HG03378 (cell line): ENCODE data around the gene CADPS.

Source experiments
- ATAC-seq: cut with Tn5 transposase; IDR thresholded peaks from one replicate; pipeline ENCODE4 v1.9.1; 2021; ENCODE audit warnings: mild to moderate bottlenecking, moderate library complexity; ENCODE audit not compliant: unreplicated experiment

The CADPS gene

DNA sequence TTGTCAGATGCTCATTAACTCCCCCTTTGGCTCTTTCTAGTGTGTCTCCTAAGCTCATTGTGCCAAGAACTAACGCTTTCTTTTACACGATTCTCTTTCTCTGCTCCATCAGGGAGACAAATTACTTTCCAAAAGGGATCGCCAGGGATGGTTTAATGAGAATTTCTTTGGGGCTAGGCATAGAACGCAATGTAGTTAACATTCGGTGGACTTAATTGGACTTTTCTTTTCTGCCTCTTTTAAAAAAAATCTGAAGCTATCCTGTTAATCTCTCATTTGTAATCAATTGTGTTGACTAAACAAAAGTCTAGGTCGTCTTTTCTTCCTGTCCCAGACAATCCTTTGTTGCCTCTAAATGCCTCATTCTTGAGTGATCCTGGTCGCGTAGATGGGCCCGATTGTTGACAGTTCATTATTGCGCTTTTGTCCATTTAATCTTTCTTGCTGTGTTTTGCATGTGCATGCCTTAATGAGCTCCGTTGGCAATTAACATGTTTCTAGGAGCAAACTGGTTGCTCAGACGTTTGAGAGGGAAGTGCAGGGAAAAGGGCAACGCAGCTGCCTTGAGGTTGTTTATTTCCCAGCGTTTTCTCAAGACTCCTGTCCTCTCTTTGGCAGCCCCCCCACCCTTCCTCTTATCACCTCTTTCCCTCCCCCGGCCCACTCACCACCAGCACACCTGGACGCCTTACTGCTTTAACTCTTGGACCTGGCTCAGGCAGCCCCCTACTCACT is 509.7 kb downstream of the CADPS start:
- ATAC-seq, result no peak

DNA sequence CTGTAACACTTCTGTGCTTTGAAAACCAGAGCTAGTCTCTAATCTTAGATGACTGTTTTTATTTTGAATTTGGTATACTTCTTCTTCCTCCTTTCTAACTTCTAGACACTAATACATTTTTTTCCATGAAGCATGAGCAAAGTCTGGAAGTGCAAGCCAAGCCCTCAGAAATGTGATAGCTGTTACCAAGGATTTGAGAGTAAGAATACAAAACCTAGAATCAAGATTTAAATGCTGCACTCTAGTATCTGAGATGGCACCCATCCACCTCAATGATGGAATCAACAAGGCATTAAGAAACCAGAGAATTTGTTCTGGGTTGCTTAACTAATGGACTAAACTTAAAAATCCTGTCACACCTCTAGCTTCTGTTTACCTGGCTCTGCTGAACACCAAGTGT is 511.0 kb downstream of the CADPS start:
- no peak for ATAC-seq

DNA sequence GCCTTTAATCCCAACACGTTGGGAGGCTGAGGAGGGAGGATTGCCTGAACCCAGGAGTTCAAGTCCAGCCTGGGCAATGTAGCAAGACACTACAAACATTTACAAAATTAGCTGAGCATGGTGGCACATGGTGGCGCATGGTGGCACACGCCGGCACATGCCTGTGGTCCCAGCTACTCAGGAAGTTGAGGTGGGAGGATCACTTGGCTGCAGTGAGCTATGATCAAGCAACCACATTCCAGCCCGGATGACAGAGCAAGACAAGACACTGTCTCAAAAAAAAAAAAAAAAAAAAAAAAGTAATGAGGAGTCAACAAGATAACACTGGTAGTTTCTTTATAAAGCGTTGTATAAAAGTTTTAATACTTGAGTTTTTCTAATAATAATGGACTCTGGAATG is 511.9 kb downstream of the CADPS start:
- no peak for ATAC-seq

- ATAC-seq, result peak; percentile 10
These were observed 513.4 kb downstream of the CADPS start for GRCh38 chr3:62361824-62362223.

DNA sequence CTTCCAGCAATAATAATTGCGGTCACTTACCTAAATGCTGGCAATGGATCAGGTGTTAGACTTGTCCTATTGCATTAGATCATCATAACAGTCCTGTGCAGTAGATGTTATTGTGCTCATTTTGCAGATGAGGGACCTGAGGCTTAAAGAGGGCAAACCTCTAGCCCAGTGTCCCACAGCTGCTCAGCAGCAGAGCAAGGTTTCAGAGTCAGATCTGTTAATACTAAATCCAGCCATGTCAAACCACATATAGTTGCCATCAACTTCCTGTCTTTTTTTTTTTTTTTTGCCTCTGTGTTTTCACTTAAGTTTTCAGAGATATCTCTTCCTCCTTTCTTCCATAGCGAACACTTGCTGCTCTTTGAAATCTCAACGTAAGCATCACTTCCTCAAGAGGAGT is 514.0 kb downstream of the CADPS start:
- peak; percentile 93 for ATAC-seq

GRCh38 chr3:62359531-62359930 is 515.7 kb downstream of the CADPS start:
- ATAC-seq, result no peak

DNA sequence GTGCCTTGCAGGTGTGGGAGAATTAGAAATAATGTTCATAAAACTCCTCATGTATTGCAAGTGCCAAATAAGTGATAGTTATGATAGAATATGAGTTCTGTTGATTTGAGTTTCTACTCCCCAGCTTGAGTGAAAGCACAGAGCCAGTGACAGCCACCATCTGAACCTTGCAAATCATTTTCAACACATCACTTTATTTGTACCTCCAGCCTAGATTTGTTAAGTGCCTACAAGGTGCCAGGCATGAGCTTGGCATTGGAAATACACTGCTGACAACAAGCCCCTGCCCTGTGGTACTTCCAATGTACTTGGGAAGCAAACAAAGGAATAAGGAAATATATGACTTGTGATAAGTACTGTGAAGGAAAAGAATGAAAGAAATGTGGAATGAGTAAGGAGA is 518.9 kb downstream of the CADPS start:
- no peak for ATAC-seq

DNA sequence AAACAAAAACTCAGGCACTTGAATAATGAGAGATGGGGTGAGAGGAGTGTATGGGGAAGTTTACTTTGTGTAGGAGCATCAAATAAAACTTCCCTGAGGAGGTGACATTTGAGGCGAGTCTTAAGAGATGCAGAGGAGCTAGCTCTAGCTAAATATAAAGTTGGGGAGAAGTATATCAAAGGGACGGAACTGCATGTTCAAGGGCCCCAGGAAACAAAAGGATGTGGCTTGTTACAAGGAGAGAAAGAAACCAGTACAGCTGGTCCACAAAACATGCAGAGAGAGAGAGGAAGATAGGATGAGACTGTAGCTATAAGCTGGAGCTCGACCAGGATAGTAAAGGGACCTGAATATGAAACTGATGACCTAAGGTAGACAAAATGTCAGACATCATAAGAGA is 519.5 kb downstream of the CADPS start:
- ATAC-seq, result no peak
